Muscle layer of colon (tissue), 2 donors: Measurements from ENCODE around the gene DCST1.
"Not testable (repeated sequence)": the region's sequence is repeated elsewhere in the genome, so short reads cannot be mapped to it uniquely, and the experiment has no call there.

Source experiments
- H3K27ac ChIP-seq: one replicate; pipeline ENCODE4 v1.7.0; 2013; ENCODE audit warnings: low read depth, mild to moderate bottlenecking, low read length, moderate library complexity
- H3K27me3 ChIP-seq, 2 donors: one replicate each; pipeline ENCODE4 v1.7.0; 2013; ENCODE audit warnings: low read length in 2 of 2, mild to moderate bottlenecking in 2 of 2; ENCODE audit not compliant: insufficient read depth in 2 of 2, control insufficient read depth in 1 of 2
- H3K36me3 ChIP-seq: one replicate; pipeline ENCODE4 v1.7.0; 2013; ENCODE audit warnings: mild to moderate bottlenecking, low read length; ENCODE audit not compliant: insufficient read depth
- H3K4me1 ChIP-seq: one replicate; pipeline ENCODE4 v1.7.0; 2013; ENCODE audit warnings: mild to moderate bottlenecking, low read length; ENCODE audit not compliant: insufficient read depth
- H3K4me3 ChIP-seq, 2 donors: one replicate each; pipeline ENCODE4 v1.7.0; 2013; ENCODE audit warnings: low read length in 2 of 2, low read depth in 1 of 2, mild to moderate bottlenecking in 1 of 2, moderate library complexity in 1 of 2
- H3K9ac ChIP-seq: one replicate; pipeline ENCODE4 v1.7.0; 2013; ENCODE audit warnings: low read length
- H3K9me3 ChIP-seq: one replicate; pipeline ENCODE4 v1.7.0; 2013; ENCODE audit warnings: mild to moderate bottlenecking, low read length
- donor health status: abdominal sarcoma.
- donor health status: Adenocarcinoma of cecum.

DCST1 gene

GRCh38 chr1:155033524-155033923 is at the start of gene DCST1, which contains the start of gene DCST2:
Gene DCST1 (plus strand): TSS chr1:155033824. CDS start chr1:155034037, 213 bp downstream.
Gene DCST2 (minus strand): TSS chr1:155033781. CDS start chr1:155033701, 80 bp downstream.
- Histone ChIP-seq H3K9ac (no peak within 1 kb of the TSS), H3K4me1 (no peaks in the 10 kb centered on the region), H3K36me3 (no peaks in the 10 kb centered on the region), H3K9me3 (no peaks in the 10 kb centered on the region), H3K4me3 (no peak within 1 kb of the TSS), H3K27me3 (no peaks in the 10 kb centered on the region), H3K27ac (no peak within 1 kb of the TSS)

- H3K4me3 ChIP-seq, H3K27me3 ChIP-seq, H3K9me3 ChIP-seq, H3K9ac ChIP-seq, H3K27ac ChIP-seq: not testable (repeated sequence)
- peaks cover 13% of the 10 kb centered on the region for H3K4me1 ChIP-seq
- H3K36me3 ChIP-seq: peaks cover 29% of the 10 kb centered on the region
Observed at GRCh38 chr1:154986736-154987135, 46.9 kb upstream of the DCST1 start.

GRCh38 chr1:154987326-154987725 is 46.3 kb upstream of the DCST1 start:
- Histone ChIP-seq H3K27me3 (no peaks in the 10 kb centered on the region), H3K9me3 (no peaks in the 10 kb centered on the region), H3K36me3 (peaks cover 29% of the 10 kb centered on the region), H3K4me1 (peaks cover 11% of the 10 kb centered on the region), H3K27ac (no peak overlapping the region), H3K9ac (no peak overlapping the region), H3K4me3 (no peak overlapping the region)

- Histone ChIP-seq H3K27me3 (no peaks in the 10 kb centered on the region), H3K4me1 (peaks cover 7% of the 10 kb centered on the region), H3K27ac (no peak overlapping the region), H3K9me3 (no peaks in the 10 kb centered on the region), H3K4me3 (no peak overlapping the region), H3K9ac (no peak overlapping the region), H3K36me3 (peaks cover 29% of the 10 kb centered on the region)
Observed at GRCh38 chr1:154988058-154988954, 45.3 kb upstream of the DCST1 start.

- H3K9me3 ChIP-seq: no peaks in the 10 kb centered on the region
- no peaks in the 10 kb centered on the region for H3K4me1 ChIP-seq
- no peak overlapping the region for H3K27ac ChIP-seq
- H3K27me3 ChIP-seq: no peaks in the 10 kb centered on the region
- H3K36me3 ChIP-seq: peaks cover 29% of the 10 kb centered on the region
- H3K9ac ChIP-seq: no peak overlapping the region
- no peak overlapping the region for H3K4me3 ChIP-seq
Observed at GRCh38 chr1:154989195-154989860, 44.3 kb upstream of the DCST1 start.

- H3K27me3 ChIP-seq: no peaks in the 10 kb centered on the region
- peaks cover 29% of the 10 kb centered on the region for H3K36me3 ChIP-seq
- no peaks in the 10 kb centered on the region for H3K4me1 ChIP-seq
- H3K9ac ChIP-seq: no peak overlapping the region
- no peak overlapping the region for H3K4me3 ChIP-seq
- H3K9me3 ChIP-seq: no peaks in the 10 kb centered on the region
- H3K27ac ChIP-seq: no peak overlapping the region
Observed at GRCh38 chr1:154990276-154990675, 43.3 kb upstream of the DCST1 start.

- Histone ChIP-seq H3K4me1 (no peaks in the 10 kb centered on the region), H3K9ac (no peak overlapping the region), H3K27me3 (no peaks in the 10 kb centered on the region), H3K36me3 (peaks cover 26% of the 10 kb centered on the region), H3K9me3 (no peaks in the 10 kb centered on the region), H3K4me3 (no peak overlapping the region), H3K27ac (no peak overlapping the region)
Observed at GRCh38 chr1:154992721-154993571, 40.7 kb upstream of the DCST1 start.

- Histone ChIP-seq H3K9me3 (no peaks in the 10 kb centered on the region), H3K27me3 (no peaks in the 10 kb centered on the region), H3K4me3 (no peak within 1 kb of the TSS), H3K27ac (no peak within 1 kb of the TSS), H3K9ac (no peak within 1 kb of the TSS), H3K4me1 (no peaks in the 10 kb centered on the region), H3K36me3 (peaks cover 18% of the 10 kb centered on the region)
Observed at GRCh38 chr1:154993572-154994268, 39.9 kb upstream of the DCST1 start, which contains the start of gene LENEP. Gene LENEP (plus strand): TSS chr1:154993586. CDS start chr1:154993608, 22 bp downstream.

GRCh38 chr1:154994269-154994587 is 39.4 kb upstream of the DCST1 start:
- Histone ChIP-seq H3K4me1 (no peaks in the 10 kb centered on the region), H3K4me3 (no peak overlapping the region), H3K27ac (no peak overlapping the region), H3K27me3 (no peaks in the 10 kb centered on the region), H3K9ac (no peak overlapping the region), H3K9me3 (no peaks in the 10 kb centered on the region), H3K36me3 (peaks cover 13% of the 10 kb centered on the region)

GRCh38 chr1:154994591-154994990 is 39.0 kb upstream of the DCST1 start:
- Histone ChIP-seq H3K4me1 (peaks cover under 1% of the 10 kb centered on the region), H3K27me3 (no peaks in the 10 kb centered on the region)

More at GRCh38 chr1:154994591-154994990, 39.0 kb upstream of the DCST1 start:
- Histone ChIP-seq H3K27ac (no peak overlapping the region), H3K4me3 (no peak overlapping the region), H3K36me3 (peaks cover 9% of the 10 kb centered on the region), H3K9me3 (no peaks in the 10 kb centered on the region), H3K9ac (no peak overlapping the region)
